Activated T-cell treated with anti-CD3 and anti-CD28 coated beads, Interleukin-2, amount 50 U/mL, for 24 hours (primary cell): ENCODE measurements around the gene REEP5.
A peak's percentile ranks its signal among the peaks of the same experiment; 100 is the strongest.

Source experiments
- DNase-seq: peaks from one replicate; pipeline ENCODE4 v3.0.0-alpha.2; 2020
- H3K27ac Mint-ChIP-seq: 2 replicates; pipeline ENCODE4 v1.8.0; 2020; ENCODE audit warnings: mild to moderate bottlenecking, mixed read lengths
- H3K27me3 Mint-ChIP-seq: 2 replicates; pipeline ENCODE4 v1.8.0; 2020; ENCODE audit warnings: mixed read lengths
- H3K36me3 Mint-ChIP-seq: 2 replicates; pipeline ENCODE4 v1.8.0; 2020; ENCODE audit warnings: low read depth, mixed read lengths
- H3K4me1 Mint-ChIP-seq: 2 replicates; pipeline ENCODE4 v1.8.0; 2020; ENCODE audit warnings: low read depth, mixed read lengths
- H3K4me3 Mint-ChIP-seq: 2 replicates; pipeline ENCODE4 v1.8.0; 2020; ENCODE audit warnings: mild to moderate bottlenecking, moderate library complexity, mixed read lengths
- H3K9me3 Mint-ChIP-seq: 2 replicates; pipeline ENCODE4 v1.8.0; 2020; ENCODE audit warnings: mixed read lengths

Gene REEP5

DNA sequence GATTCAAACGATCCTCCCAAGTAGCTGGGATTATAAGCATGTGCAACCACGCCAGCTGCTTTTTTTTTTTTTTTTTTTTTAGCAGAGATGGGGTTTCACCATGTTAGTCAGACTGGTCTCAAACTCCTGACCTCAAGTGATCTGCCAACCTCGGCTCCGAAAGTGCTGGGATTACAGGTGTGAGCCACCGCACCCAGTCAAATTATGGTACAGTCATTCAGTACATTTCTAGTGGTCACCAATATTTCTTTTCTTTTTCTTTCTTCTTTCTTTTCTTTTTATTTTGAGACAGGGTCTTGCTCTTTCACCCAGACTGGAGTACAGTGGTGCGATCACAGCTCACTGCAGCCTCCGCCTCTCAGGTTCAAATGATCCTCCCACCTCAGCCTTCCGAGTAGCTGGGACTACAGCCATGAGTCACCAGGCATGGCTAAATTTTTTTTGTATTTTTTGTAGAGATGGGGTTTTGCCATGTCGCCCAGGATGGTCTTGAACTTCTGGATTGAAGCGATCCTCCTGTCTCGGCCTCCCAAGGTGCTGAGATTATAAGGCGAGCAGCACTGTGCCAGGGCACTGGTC, 29.2 kb upstream of the REEP5 start:
- no peak for DNase-seq

DNA sequence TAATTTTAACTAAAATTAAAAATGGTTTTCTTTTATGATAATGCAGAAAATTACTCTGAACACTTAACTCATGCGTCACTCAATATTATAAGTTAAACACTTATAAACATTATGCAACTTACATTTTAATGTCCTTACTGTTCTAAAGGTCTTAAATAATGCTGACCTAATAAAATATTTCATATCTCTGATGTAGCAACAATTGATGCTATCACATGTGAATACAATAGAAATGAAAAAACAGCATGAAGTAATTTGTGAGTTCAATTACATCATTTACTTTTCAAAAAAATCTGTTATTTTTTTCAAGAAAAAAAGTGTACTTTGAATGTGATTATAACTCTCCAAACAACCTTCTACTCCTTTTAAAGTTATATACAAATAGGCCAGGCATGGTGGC, 26.4 kb upstream of the REEP5 start:
- Mint-ChIP-seq H3K27ac (no peak overlapping the region), H3K27me3 (no peaks in the 10 kb centered on the region), H3K9me3 (no peaks in the 10 kb centered on the region), H3K36me3 (no peaks in the 10 kb centered on the region), H3K4me3 (no peak overlapping the region), H3K4me1 (peaks cover 17% of the 10 kb centered on the region)
- DNase-seq: no peak

More for the DNA sequence above, 29.2 kb upstream of the REEP5 start:
- no peak overlapping the region for H3K27ac Mint-ChIP-seq
- H3K4me1 Mint-ChIP-seq: peaks cover 11% of the 10 kb centered on the region
- H3K27me3 Mint-ChIP-seq: no peaks in the 10 kb centered on the region
- H3K36me3 Mint-ChIP-seq: no peaks in the 10 kb centered on the region
- H3K9me3 Mint-ChIP-seq: no peaks in the 10 kb centered on the region
- no peak overlapping the region for H3K4me3 Mint-ChIP-seq

DNA sequence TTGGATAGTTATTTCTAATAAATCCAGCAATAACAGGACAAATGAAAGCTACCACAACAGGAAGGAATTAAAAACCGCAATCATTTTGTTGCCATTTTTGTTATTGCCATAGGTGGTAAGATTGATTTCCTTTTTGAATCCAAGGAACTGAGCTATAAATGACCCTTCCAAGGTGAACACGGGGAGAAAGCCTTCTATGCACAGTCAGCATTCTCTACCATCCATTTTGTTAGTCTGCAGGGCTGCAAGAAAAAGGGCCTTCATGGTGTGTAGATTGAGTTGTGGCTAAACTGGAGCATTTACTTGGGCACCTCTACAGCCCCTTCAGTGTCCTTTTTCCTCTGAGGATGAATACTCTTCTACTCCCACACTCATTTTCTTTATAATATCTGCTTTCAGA, 18.6 kb upstream of the REEP5 start:
- Mint-ChIP-seq H3K36me3 (no peaks in the 10 kb centered on the region), H3K27ac (no peak overlapping the region)
- DNase-seq: no peak

DNA sequence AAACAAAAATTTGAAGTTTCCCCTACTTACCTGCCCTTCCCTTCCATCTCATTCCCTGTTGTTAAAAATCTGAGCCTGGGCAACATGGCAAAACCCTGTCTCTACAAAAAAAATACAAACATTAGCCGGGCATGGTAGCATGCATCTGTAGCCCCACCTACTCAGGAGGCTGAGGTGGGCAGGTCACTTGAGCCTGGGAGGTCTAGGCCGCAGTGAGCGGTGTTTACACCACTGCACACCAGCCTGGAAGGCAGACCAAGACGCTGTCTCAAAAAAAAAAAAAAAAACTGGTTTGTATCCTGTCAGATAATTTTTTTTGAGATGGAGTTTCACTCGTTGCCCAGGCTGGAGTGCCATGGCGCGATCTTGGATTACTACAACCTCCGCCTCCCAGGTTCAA, 16.3 kb upstream of the REEP5 start:
- H3K4me1 Mint-ChIP-seq: peaks cover 12% of the 10 kb centered on the region
- no peaks in the 10 kb centered on the region for H3K36me3 Mint-ChIP-seq
- no peaks in the 10 kb centered on the region for H3K9me3 Mint-ChIP-seq
- H3K27me3 Mint-ChIP-seq: no peaks in the 10 kb centered on the region
- no peak overlapping the region for H3K27ac Mint-ChIP-seq
- no peak overlapping the region for H3K4me3 Mint-ChIP-seq
- DNase-seq: no peak

More for the DNA sequence above, 18.6 kb upstream of the REEP5 start:
- no peaks in the 10 kb centered on the region for H3K27me3 Mint-ChIP-seq
- peaks cover 2% of the 10 kb centered on the region for H3K4me1 Mint-ChIP-seq
- no peaks in the 10 kb centered on the region for H3K9me3 Mint-ChIP-seq
- no peak overlapping the region for H3K4me3 Mint-ChIP-seq

DNA sequence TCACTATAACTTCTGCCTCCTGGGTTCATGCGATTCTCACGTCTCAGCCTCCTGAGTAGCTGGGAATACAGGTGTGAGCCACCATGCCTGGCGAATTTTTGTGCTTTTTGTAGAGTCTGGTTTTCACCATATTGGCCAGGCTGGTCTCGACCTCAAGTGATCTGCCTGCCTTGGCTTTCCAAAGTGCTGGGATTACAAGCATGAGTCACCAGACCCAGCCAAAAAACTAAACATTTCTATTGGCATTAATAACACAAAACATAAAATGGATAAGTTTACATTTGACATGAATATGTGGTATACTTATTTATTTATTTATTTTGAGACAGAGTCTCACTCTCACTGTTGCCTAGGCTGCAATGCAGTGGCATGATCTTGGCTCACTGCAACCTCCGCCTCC, 13.6 kb upstream of the REEP5 start:
- H3K36me3 Mint-ChIP-seq: no peaks in the 10 kb centered on the region
- no peak overlapping the region for H3K27ac Mint-ChIP-seq
- no peak for DNase-seq
- H3K4me3 Mint-ChIP-seq: no peak overlapping the region
- H3K9me3 Mint-ChIP-seq: no peaks in the 10 kb centered on the region
- no peaks in the 10 kb centered on the region for H3K27me3 Mint-ChIP-seq
- H3K4me1 Mint-ChIP-seq: peaks cover 23% of the 10 kb centered on the region

DNA sequence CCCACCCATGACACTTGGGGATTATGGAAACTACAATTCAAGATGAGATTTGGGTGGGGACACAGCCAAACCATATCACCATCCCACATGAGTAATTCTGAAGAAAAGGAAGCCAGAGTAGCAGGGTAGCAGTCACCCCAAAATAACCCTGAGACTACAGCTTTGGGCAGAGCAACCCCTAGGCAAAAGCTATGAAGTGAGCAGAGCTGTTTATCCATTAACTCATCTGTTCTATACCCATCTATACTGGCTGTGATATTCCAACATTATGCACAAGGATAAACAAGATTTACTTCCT, 12.3 kb upstream of the REEP5 start:
- no peak for DNase-seq
- Mint-ChIP-seq H3K36me3 (no peaks in the 10 kb centered on the region), H3K4me3 (no peak overlapping the region), H3K27me3 (no peaks in the 10 kb centered on the region), H3K27ac (no peak overlapping the region), H3K9me3 (no peaks in the 10 kb centered on the region), H3K4me1 (peaks cover 34% of the 10 kb centered on the region)

DNA sequence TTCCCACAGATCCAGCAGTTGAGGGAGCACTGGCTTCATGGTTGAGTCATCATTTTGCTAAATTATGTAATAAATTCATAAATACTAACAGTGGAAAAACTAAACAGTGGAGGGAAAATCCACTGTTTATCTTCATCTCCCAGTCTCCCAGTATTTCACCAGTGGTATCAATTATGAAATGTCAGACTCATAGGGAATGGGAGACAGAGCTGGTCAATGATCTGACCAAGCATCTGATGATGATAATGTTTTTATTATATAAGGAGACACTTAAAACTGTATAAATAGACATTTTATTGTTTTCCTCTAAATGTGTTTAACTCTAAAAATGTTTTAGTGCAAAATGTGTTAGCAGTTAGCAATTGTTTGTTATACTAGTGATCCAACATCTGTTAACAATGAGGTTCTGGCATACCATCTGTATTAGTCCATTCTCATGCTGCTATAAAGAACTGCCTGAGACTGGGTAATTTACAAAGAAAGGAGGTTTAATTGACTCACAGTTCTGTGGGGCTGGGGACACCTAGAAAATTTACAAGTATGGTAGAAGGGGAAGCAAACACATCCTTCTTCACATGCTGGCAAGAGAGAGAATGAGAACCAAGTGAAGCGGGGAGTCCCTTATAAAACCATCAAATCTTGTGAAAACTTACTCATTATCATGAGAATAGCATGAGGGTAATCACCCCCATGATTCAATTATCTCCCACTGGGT, 11.8 kb upstream of the REEP5 start:
- H3K9me3 Mint-ChIP-seq: no peaks in the 10 kb centered on the region
- H3K4me3 Mint-ChIP-seq: no peak overlapping the region
- H3K4me1 Mint-ChIP-seq: peaks cover 38% of the 10 kb centered on the region
- no peak for DNase-seq
- H3K27ac Mint-ChIP-seq: peak overlapping the region; percentile 56
- no peaks in the 10 kb centered on the region for H3K36me3 Mint-ChIP-seq
- H3K27me3 Mint-ChIP-seq: no peaks in the 10 kb centered on the region

DNA sequence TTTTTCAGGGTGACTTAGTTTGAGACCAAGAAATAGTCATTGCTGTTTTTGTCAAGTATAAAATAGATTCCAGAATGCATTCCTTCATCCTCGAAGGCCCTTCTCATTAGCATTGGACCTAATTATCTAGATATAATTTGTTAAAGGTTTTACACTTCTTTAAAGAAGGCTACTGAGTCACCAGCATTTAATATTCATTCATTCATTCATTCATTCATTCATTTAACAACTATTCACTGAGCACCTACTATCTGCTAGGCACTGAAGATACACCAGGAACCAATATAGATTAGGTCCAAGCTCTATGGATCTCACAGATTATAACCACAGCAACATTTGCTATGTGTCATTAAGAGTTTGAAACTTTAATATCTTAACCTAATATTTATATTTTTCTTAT, 11.1 kb upstream of the REEP5 start:
- DNase-seq: no peak
- Mint-ChIP-seq H3K4me3 (no peak overlapping the region), H3K4me1 (peaks cover 45% of the 10 kb centered on the region), H3K27ac (no peak overlapping the region), H3K27me3 (no peaks in the 10 kb centered on the region), H3K36me3 (no peaks in the 10 kb centered on the region), H3K9me3 (no peaks in the 10 kb centered on the region)

DNA sequence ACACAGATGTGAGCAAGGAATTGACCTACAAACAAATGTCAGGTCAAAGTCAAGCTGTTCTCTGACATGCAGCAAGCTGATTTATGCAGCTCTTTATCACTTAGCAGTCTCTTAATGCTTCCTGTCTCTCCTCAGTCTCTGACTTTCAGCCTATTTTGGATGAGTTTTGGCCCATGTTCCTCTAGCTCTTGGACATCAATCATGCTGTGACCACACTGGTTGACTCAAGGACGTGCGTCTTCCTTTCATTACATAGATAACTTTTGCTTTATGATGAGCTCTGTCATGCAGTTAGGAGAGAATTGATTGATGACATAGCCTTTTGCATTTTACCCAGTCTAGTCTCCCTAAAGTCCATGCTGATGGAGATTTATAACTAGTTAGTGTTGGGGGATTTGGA, 9.4 kb upstream of the REEP5 start:
- Mint-ChIP-seq H3K9me3 (no peaks in the 10 kb centered on the region), H3K27ac (no peak overlapping the region), H3K4me1 (peaks cover 53% of the 10 kb centered on the region), H3K27me3 (no peaks in the 10 kb centered on the region), H3K4me3 (no peak overlapping the region), H3K36me3 (no peaks in the 10 kb centered on the region)
- no peak for DNase-seq

DNA sequence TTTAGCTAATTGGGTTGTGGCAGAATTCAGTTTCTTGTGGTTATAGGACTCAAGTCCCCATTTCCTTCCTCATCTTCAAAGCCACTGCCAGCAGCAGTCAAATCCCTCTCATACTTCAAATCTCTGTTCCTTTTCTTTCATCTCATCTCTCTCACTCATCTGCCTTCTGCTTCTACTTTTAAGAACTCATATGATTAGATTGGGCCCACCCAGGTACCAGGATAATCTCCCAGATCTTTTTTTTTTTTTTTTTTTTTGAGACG, 8.0 kb upstream of the REEP5 start:
- Mint-ChIP-seq H3K27ac (peak overlapping the region; percentile 4), H3K27me3 (no peaks in the 10 kb centered on the region), H3K9me3 (no peaks in the 10 kb centered on the region), H3K36me3 (no peaks in the 10 kb centered on the region), H3K4me3 (peak overlapping the region; percentile 24), H3K4me1 (peaks cover 53% of the 10 kb centered on the region)
- DNase-seq: no peak

DNA sequence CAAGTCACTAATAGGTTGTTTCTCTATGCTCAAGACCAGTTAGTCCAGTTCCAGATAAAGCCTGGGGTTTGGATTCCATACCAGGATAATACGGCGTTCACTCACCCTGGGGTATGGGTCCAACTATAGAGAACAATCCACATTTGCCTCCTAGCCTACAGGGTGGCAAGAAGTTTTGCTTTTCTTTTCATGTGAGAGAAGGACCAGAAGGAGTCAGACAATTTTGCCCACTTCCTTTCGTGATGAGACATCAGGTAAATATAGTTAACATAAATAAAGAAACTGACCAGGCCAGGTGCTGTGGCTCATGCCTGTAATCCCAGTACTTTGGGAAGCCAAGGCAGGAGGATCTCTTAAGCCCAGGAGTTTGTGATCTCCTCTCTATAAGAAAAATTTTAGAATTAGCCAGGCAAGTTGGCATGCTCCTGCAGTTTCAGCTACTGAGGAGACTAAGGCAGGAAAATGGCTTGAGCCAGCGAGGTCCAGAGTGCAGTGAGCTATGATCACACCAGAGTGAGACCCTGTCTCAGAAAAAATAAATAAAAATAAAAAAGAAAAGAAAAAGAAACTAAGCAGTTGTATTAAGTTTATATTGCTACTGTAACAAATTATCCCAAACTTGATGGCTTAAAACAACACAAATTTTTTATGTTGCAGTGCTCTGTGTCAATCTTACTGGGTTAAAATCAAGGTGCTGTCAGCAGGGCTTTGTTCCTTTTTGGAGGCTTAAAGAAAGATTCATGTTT, 7.5 kb upstream of the REEP5 start:
- Mint-ChIP-seq H3K27me3 (no peaks in the 10 kb centered on the region), H3K4me1 (peaks cover 50% of the 10 kb centered on the region), H3K36me3 (no peaks in the 10 kb centered on the region), H3K4me3 (peak overlapping the region; percentile 52), H3K27ac (peak overlapping the region; percentile 81), H3K9me3 (no peaks in the 10 kb centered on the region)
- no peak for DNase-seq

DNA sequence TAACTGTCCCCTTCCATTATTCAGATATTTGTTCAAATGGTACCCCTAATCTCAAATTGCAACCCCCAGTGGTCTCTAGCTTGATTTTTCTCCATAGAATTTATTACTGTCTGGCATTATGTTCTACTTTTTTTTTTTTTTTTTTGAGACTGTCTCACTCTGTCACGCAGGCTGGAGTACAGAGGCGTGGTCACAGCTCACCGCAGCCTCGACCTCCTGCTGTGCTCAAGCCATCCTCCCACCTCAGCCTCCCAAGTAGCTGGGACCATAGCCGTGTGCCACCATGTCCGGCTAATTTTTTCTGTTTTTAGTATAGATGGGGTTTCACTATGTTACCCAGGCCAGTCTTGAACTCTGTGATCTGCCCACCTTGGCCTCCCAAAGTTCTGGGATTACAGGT, 2.0 kb upstream of the REEP5 start:
- Mint-ChIP-seq H3K36me3 (peaks cover 22% of the 10 kb centered on the region), H3K9me3 (no peaks in the 10 kb centered on the region), H3K27me3 (no peaks in the 10 kb centered on the region), H3K4me1 (peaks cover 60% of the 10 kb centered on the region), H3K27ac (peak overlapping the region; percentile 84), H3K4me3 (no peak overlapping the region)
- no peak for DNase-seq

DNA sequence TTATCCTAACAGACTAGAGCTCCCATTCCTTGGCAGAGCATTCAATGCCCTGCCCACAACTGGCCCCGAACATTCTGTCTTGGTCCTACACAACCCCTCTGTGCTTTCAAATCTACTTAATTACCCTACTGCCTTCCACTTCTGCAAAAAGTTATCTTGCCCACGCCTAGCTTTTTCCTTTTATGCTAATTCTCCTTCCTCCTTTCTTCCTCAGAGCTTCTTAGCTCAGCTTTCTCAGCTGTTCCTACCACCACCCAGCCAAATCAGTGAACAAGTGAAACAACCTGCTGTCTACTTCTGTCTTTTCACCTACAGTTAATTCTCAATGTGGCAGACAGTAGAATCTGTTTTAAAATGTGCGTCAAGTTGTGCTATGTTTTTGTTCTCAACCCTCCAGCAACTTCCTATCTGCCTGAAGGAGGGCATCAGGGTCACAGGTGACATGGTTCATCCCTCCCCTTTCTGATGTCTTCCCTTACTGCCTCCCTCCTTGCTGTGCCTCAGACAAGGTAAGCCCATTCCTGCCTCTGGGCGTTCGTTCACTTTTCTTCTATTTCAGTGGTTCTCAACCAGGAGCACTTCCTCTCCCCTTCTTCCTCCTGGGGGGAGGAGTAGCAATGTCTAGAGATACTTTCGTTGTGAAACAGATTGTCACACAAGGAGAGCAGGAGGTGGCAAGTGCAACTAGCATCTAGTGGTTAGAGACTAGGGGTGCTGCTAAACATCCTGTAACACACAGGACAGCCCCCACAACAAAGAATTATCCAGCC, 1.3 kb upstream of the REEP5 start:
- Mint-ChIP-seq H3K9me3 (no peaks in the 10 kb centered on the region), H3K4me3 (peak overlapping the region; percentile 41), H3K4me1 (peaks cover 60% of the 10 kb centered on the region), H3K36me3 (peaks cover 29% of the 10 kb centered on the region), H3K27me3 (no peaks in the 10 kb centered on the region), H3K27ac (peak overlapping the region; percentile 84)
- DNase-seq: peak; percentile 43

DNA sequence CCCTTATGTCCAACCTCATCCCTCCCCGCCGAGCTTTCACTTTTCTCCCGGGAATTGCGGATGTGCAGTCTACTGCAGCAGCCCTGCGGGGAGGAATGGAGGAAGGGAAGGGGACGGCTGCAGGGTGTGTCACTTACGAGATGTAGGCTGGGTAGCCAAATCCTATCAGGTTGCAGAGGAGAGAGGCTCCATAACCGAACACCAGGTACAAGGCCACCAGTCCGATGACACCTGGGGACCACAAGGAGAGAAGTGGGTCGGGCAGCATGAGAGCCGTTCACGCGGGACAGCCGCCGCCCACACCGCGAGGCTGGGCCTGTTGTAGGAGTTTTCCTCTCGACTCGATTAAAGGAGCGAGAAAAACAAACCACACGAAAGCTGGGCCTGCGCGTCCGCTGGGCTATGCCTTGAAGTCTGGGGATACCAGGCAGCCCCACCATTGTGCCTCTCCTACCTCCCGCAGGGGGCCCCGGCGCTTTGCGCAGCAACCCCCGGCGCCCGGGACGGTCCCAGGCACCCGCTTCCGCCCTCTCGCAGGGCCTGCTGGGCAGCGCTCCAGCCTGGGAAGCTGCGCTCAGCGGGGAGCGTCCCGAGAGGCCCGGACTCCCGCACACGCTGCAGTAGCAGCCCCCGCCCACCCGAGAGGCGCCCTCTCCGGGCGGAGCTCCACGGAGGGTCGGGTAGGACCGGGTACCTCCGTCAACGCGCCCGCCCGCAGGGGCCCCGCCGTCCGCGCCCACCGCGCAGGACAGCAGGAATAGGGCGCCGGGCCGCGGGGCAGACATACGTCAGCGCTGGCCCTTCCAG, 798 bp downstream of the REEP5 start:
- H3K27ac Mint-ChIP-seq: peak overlapping the region; percentile 91
- no peaks in the 10 kb centered on the region for H3K27me3 Mint-ChIP-seq
- H3K36me3 Mint-ChIP-seq: peaks cover 50% of the 10 kb centered on the region

More for the DNA sequence above, 798 bp downstream of the REEP5 start:
- H3K4me1 Mint-ChIP-seq: peaks cover 71% of the 10 kb centered on the region
- no peaks in the 10 kb centered on the region for H3K9me3 Mint-ChIP-seq
- peak overlapping the region; percentile 96 for H3K4me3 Mint-ChIP-seq
- peak; percentile 75 for DNase-seq
